Neuron (in vitro differentiated cells): ENCODE data around the gene MYLK4.

Experiments
- H2AFZ ChIP-seq: one replicate; pipeline ENCODE4 v1.6.1; 2013; ENCODE audit warnings: low read depth, mild to moderate bottlenecking, inconsistent platforms, low read length, moderate library complexity
- H3K27me3 ChIP-seq: one replicate; pipeline ENCODE4 v1.6.1; 2013; ENCODE audit warnings: low read length; ENCODE audit not compliant: insufficient read depth
- H3K36me3 ChIP-seq: one replicate; pipeline ENCODE4 v1.6.1; 2013; ENCODE audit warnings: low read length; ENCODE audit not compliant: insufficient read depth
- H3K4me1 ChIP-seq: one replicate; pipeline ENCODE4 v1.6.1; 2013; ENCODE audit warnings: low read length; ENCODE audit not compliant: insufficient read depth
- H3K4me3 ChIP-seq: 2 replicates; pipeline ENCODE4 v1.5.1; 2013; ENCODE audit warnings: mild to moderate bottlenecking, low read length, moderate library complexity
- H3K9me3 ChIP-seq: one replicate; pipeline ENCODE4 v1.6.1; 2013; ENCODE audit warnings: low read length

Gene MYLK4

GRCh38 chr6:2661651-2662050 is 89.1 kb downstream of the MYLK4 start:
- H3K4me1 ChIP-seq, result no peaks in the 10 kb centered on the region
- no peaks in the 10 kb centered on the region for H3K9me3 ChIP-seq
- no peak overlapping the region for H3K4me3 ChIP-seq
- no peak overlapping the region for H2AFZ ChIP-seq
- peaks cover 4% of the 10 kb centered on the region for H3K27me3 ChIP-seq
- no peaks in the 10 kb centered on the region for H3K36me3 ChIP-seq

- Histone ChIP-seq H3K36me3 (no peaks in the 10 kb centered on the region), H3K27me3 (peaks cover 7% of the 10 kb centered on the region), H3K4me3 (no peak overlapping the region)
Measured at GRCh38 chr6:2659882-2660281, 90.8 kb downstream of the MYLK4 start.

GRCh38 chr6:2659381-2659780 is 91.3 kb downstream of the MYLK4 start:
- Histone ChIP-seq H2AFZ (no peak overlapping the region), H3K4me1 (no peaks in the 10 kb centered on the region), H3K4me3 (no peak overlapping the region), H3K9me3 (no peaks in the 10 kb centered on the region), H3K36me3 (no peaks in the 10 kb centered on the region), H3K27me3 (peaks cover 7% of the 10 kb centered on the region)

More at GRCh38 chr6:2659882-2660281, 90.8 kb downstream of the MYLK4 start:
- no peak overlapping the region for H2AFZ ChIP-seq
- no peaks in the 10 kb centered on the region for H3K9me3 ChIP-seq
- no peaks in the 10 kb centered on the region for H3K4me1 ChIP-seq

DNA sequence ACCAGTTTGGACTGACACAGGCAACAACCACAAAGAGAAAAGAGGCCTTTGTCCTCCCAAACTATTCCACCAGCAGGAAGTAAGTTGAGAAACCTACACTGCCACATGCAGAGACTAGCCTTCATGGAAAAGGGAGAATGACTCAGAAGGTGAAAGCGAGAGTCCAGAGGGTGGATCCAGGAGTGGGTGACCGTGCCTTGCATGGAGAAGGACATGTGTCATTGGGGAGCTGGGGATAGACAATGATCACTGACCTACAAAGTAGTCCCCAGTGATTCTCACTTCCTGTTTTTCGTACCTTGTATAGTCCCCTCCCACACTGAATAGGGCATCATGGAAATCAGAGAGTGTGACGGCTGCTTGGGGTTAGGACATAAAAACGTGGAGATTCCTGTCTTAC is 91.9 kb downstream of the MYLK4 start:
- Histone ChIP-seq H3K4me3 (no peak overlapping the region), H3K36me3 (no peaks in the 10 kb centered on the region), H3K4me1 (no peaks in the 10 kb centered on the region), H3K9me3 (no peaks in the 10 kb centered on the region), H3K27me3 (peaks cover 7% of the 10 kb centered on the region), H2AFZ (no peak overlapping the region)

DNA sequence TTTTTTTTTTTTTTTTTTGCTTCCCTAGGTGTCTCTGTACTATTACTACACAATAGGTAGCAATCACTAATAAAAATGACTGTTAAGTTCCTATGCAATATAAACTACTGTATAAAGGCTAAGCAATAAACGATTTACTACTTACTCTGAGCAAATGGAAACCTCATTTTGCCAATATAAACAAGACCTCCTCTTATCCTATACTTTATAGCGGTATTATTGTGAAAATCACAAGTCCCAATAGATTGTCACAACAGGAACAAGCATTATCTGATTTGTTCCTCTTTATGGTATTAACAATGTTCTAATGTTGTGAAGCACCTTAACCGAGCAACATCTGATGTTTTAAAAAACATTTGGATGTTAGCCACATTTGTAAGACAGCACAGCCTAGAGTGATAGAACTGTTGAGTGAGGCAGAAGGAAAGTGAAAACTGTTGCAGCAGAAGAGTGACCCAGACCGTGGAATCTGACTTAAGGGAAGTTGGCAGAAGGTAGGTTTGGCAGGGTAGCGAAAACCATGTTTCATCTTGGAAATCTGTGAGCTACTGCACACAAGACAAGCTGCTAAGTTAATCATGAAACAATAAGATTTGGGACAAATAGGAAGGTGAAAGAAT is 94.2 kb downstream of the MYLK4 start:
- Histone ChIP-seq H2AFZ (no peak overlapping the region), H3K4me3 (no peak overlapping the region), H3K4me1 (no peaks in the 10 kb centered on the region), H3K36me3 (no peaks in the 10 kb centered on the region), H3K9me3 (no peaks in the 10 kb centered on the region), H3K27me3 (peaks cover 4% of the 10 kb centered on the region)

DNA sequence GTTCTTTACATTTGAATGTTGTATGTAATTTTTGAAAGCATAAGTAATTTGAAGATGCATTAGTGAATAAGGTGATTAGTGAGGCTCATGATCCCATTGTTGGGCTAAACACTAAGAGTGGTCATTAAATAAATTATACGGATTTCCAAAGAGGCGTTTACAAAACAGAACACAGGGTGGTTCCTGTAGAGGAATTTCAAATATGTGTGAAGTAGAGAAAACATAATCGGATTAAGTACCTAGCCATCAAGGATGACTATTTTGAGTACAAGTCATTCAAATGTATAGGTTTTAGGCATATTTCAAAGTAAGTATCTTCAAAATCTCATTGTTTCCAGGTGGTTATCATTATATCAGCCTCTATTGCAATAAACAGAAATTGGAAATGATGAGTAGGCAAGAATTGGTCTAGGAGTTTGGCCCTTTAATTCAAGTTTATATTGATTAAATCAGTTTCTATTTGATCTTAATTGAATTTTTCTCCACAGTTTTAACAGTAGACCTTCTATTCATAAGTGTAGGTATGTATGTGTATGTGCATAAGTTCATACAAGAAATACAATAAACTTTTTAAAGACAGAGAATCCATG is 94.8 kb downstream of the MYLK4 start:
- Histone ChIP-seq H3K4me3 (no peak overlapping the region), H3K9me3 (no peaks in the 10 kb centered on the region), H2AFZ (no peak overlapping the region), H3K4me1 (no peaks in the 10 kb centered on the region), H3K27me3 (peaks cover 3% of the 10 kb centered on the region), H3K36me3 (no peaks in the 10 kb centered on the region)

GRCh38 chr6:2653369-2654032 is 97.2 kb downstream of the MYLK4 start:
- Histone ChIP-seq H2AFZ (no peak overlapping the region), H3K27me3 (peaks cover 3% of the 10 kb centered on the region), H3K4me3 (no peak overlapping the region), H3K9me3 (no peaks in the 10 kb centered on the region), H3K36me3 (no peaks in the 10 kb centered on the region), H3K4me1 (no peaks in the 10 kb centered on the region)

GRCh38 chr6:2652611-2653010 is 98.1 kb downstream of the MYLK4 start:
- peaks cover 3% of the 10 kb centered on the region for H3K27me3 ChIP-seq
- H3K4me1 ChIP-seq, result no peaks in the 10 kb centered on the region
- H3K9me3 ChIP-seq, result no peaks in the 10 kb centered on the region
- H3K4me3 ChIP-seq, result no peak overlapping the region
- no peak overlapping the region for H2AFZ ChIP-seq
- H3K36me3 ChIP-seq, result no peaks in the 10 kb centered on the region

DNA sequence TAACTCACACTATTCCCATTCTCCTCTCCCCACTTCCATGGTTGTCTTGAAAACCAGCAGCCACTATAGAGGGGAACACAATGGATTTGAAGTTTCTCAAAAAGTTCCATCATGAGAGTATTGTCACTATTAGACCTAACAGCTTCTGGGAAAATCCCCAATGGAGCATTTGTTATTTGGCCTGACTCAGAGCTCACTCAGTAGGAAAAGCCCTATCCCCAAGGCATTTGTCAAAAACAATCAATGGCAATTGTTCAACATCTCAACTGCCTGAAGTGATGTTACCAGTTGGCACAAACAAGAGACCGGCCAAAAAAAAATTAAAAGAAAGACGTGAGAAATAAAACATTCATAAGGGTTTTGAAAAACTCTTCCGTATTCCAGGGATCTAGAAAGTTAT is 98.8 kb downstream of the MYLK4 start:
- Histone ChIP-seq H3K4me3 (no peak overlapping the region), H3K4me1 (no peaks in the 10 kb centered on the region), H3K9me3 (no peaks in the 10 kb centered on the region)

DNA sequence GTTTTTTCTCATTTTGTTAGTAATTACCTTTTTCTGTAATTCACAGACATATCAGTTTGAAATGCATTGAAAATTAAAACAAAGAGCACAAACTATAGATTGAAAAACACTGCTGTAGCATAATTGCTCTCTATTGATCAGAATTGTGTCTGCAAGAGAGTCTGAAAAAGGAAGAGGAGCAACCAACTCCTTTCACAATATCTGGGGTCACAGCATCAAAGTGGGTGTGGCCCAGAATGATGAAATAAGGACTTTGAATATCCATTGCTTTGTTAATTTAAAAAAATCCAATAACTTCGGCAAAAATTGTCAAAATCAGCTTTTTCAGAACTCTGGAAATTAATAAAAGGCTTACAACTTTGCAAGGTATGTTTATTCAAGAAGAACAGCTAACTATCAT is 99.2 kb downstream of the MYLK4 start:
- Histone ChIP-seq H3K27me3 (peaks cover 2% of the 10 kb centered on the region), H3K4me3 (no peak overlapping the region), H3K36me3 (no peaks in the 10 kb centered on the region), H3K9me3 (no peaks in the 10 kb centered on the region), H3K4me1 (no peaks in the 10 kb centered on the region), H2AFZ (no peak overlapping the region)

More for the DNA sequence above, 98.8 kb downstream of the MYLK4 start:
- no peak overlapping the region for H2AFZ ChIP-seq
- H3K27me3 ChIP-seq, result peaks cover 3% of the 10 kb centered on the region
- no peaks in the 10 kb centered on the region for H3K36me3 ChIP-seq

GRCh38 chr6:2646346-2646745 is 104.4 kb downstream of the MYLK4 start:
- H3K4me1 ChIP-seq, result no peaks in the 10 kb centered on the region
- H3K36me3 ChIP-seq, result no peaks in the 10 kb centered on the region
- H3K9me3 ChIP-seq, result no peaks in the 10 kb centered on the region
- H2AFZ ChIP-seq, result no peak overlapping the region
- no peak overlapping the region for H3K4me3 ChIP-seq
- H3K27me3 ChIP-seq, result no peaks in the 10 kb centered on the region

GRCh38 chr6:2643935-2644539 is 106.7 kb downstream of the MYLK4 start:
- Histone ChIP-seq H3K4me3 (no peak overlapping the region), H3K27me3 (peaks cover 4% of the 10 kb centered on the region), H2AFZ (no peak overlapping the region), H3K9me3 (no peaks in the 10 kb centered on the region), H3K36me3 (no peaks in the 10 kb centered on the region), H3K4me1 (no peaks in the 10 kb centered on the region)

DNA sequence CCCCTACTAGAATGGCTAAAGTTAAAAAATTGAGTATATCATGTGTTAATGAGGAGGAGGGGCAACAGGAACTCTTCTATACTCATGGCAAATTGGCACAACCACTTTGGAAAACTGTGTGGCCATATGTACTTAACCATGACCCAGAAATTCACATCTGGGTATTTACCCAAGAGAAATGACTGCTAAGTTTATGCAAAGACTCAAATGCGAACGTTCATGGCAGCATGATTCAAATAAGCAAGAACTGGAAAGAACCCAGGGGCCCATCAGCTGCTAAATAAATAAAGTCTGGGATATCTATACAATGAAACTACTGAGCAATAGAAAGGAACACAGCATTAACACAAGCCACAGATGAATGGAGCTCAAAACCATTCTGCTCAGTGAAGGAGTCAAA is 107.6 kb downstream of the MYLK4 start:
- Histone ChIP-seq H3K4me3 (no peak overlapping the region), H3K27me3 (peaks cover 4% of the 10 kb centered on the region), H3K9me3 (no peaks in the 10 kb centered on the region), H2AFZ (no peak overlapping the region), H3K4me1 (no peaks in the 10 kb centered on the region), H3K36me3 (no peaks in the 10 kb centered on the region)
